Measurements from ENCODE around the gene NELFCD.
"Not testable (repeated sequence)": the region's sequence is repeated elsewhere in the genome, so short reads cannot be mapped to it uniquely, and the experiment has no call there.

Gene NELFCD

GRCh38 chr20:58975353-58975752 lies 5.7 kb upstream of the NELFCD start:
- DNase-seq (ENCODE audit: low spot score): no peak
- TF ChIP-seq, protein P1, sequence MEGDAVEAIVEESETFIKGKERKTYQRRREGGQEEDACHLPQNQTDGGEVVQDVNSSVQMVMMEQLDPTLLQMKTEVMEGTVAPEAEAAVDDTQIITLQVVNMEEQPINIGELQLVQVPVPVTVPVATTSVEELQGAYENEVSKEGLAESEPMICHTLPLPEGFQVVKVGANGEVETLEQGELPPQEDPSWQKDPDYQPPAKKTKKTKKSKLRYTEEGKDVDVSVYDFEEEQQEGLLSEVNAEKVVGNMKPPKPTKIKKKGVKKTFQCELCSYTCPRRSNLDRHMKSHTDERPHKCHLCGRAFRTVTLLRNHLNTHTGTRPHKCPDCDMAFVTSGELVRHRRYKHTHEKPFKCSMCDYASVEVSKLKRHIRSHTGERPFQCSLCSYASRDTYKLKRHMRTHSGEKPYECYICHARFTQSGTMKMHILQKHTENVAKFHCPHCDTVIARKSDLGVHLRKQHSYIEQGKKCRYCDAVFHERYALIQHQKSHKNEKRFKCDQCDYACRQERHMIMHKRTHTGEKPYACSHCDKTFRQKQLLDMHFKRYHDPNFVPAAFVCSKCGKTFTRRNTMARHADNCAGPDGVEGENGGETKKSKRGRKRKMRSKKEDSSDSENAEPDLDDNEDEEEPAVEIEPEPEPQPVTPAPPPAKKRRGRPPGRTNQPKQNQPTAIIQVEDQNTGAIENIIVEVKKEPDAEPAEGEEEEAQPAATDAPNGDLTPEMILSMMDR (IDR thresholded peaks at IDR 0.05; ENCODE audit: extremely low read depth, missing control alignments): no peak

- TF ChIP-seq, protein P1 (IDR thresholded peaks at IDR 0.05; ENCODE audit: extremely low read depth, missing control alignments): no peak
- no peak for DNase-seq (ENCODE audit: low spot score)
Observed at GRCh38 chr20:58976061-58976730, 4.9 kb upstream of the NELFCD start.

- DNase-seq (ENCODE audit: low spot score): no peak
- TF ChIP-seq, protein P1 (IDR thresholded peaks at IDR 0.05; ENCODE audit: extremely low read depth, missing control alignments): no peak
Observed at GRCh38 chr20:58978351-58979190, 2.5 kb upstream of the NELFCD start.

DNA sequence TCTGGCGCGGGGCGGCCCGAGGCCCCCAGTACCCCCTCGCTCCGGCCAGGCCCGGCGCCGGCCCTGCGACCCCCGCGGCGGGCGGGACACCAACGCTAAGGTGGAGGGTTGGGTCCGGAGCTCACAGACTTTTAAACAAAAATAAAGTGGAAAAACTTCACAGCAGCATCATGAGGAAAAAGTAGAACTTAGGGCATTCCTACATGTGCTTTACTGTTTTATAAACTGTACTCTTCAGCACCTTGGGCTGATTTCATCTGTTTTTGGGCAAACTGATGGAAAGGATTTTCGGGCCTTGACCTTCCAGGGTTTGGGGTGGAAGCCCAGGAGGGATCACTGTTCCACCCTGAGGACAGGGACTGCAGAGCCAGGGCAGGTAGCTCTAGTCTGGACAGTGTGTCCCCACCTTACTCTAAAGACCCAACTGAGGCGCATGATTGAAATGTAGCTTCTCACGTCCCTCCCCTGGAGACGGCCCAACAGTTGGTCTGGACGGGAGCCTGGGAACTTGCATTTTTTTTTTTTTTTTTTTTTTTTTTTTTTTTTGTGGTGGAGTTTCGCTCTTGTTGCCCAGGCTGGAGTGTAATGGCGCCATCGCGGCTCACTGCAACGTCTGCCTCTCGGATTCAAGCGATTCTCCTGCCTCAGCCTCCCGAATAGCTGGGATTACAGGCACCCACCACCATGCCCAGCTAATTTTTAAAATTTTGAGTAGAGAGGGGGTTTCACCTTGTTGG lies 740 bp downstream of the NELFCD start:
- DNase-seq (ENCODE audit: low spot score): peak; percentile 44
- TF ChIP-seq, protein P1 (IDR thresholded peaks at IDR 0.05; ENCODE audit: extremely low read depth, missing control alignments): no peak

DNA sequence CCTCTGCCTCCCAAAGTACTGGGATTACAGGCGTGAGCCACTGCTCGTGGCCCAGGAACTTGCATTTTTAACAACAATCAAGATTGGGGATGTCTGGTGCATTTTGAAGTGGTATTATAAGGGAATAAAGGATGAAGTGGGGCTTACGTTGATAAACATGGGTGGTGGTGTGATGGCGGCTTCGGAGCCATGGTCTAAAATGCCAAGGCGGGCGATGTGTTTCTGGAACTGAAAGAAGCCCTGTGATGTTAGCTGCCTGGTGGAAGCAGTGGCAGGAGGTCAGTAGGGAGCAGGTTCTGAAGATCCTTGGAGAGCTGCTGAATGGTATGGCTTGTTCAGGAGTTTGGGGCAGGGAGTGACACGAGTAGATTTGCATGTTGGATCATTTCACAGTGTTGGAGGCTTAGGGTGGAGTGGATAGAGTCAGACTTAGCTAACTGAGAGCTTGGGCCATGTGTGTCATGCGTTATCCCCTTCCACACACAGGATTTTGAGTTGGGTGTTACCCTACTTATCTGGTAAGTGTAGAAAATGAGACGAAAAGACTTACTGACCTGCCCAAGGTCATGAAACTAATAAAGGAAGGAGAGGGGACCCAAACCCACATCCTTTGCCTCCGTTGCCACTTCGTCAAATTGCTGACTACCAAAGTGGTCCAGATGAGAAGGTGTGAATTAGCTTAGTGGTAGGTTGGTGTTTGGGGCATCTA lies 1.5 kb downstream of the NELFCD start:
- TF ChIP-seq, protein P1 (IDR thresholded peaks at IDR 0.05; ENCODE audit: extremely low read depth, missing control alignments): no peak
- no peak for DNase-seq (ENCODE audit: low spot score)

GRCh38 chr20:58983115-58983468 lies 2.0 kb downstream of the NELFCD start:
- not testable (repeated sequence) for DNase-seq (ENCODE audit: low spot score)

GRCh38 chr20:58984691-58985090 lies 3.6 kb downstream of the NELFCD start:
- TF ChIP-seq, protein P1 (IDR thresholded peaks at IDR 0.05; ENCODE audit: extremely low read depth, missing control alignments): no peak

More at GRCh38 chr20:58984691-58985090, 3.6 kb downstream of the NELFCD start:
- no peak for DNase-seq (ENCODE audit: low spot score)
